Prostate gland (tissue), 2 donors: ENCODE measurements around the gene FOXB1. TPM values are rescaled to one million over a fixed set of nuclear protein-coding genes. Genes with fewer than 3 reads are reported as not detected.

Experiments used
- DNase-seq: peaks from one replicate; pipeline ENCODE4 v3.0.0-alpha.2; 2019; ENCODE audit warnings: low spot score
- H3K27ac ChIP-seq, 2 donors: fragments of 200-600 bp; sonication (generic); 2 replicates each; pipeline ENCODE4 v1.5.1; 2017 to 2019
- H3K27me3 ChIP-seq: fragments of 200-600 bp; sonication (generic); replicated peaks from 2 replicates; pipeline ENCODE4 v1.5.1; 2019; ENCODE audit not compliant: insufficient read depth
- H3K36me3 ChIP-seq, 2 donors: fragments of 200-600 bp; sonication (generic); 1 replicate in 1 of 2; 2 replicates in 1 of 2; pipeline versions ENCODE4 v1.5.1 to v1.8.1; 2017 to 2019
- H3K4me1 ChIP-seq: fragments of 200-600 bp; sonication (generic); replicated peaks from 2 replicates; pipeline ENCODE4 v1.5.1; 2019
- H3K4me3 ChIP-seq, 2 donors: fragments of 200-600 bp; sonication (generic); 2 replicates each; pipeline ENCODE4 v1.5.1; 2017 to 2019
- H3K9me3 ChIP-seq: fragments of 200-600 bp; sonication (generic); 2 replicates; pipeline ENCODE4 v1.5.1; 2017
- CTCF ChIP-seq, 4 experiments: fragments of 200-600 bp in 2 of 4; fragments of 450-650 bp in 2 of 4; sonication (generic) in 2 of 4; IDR thresholded peaks; 1 replicate in 3 of 4; 2 replicates in 1 of 4; pipeline ENCODE4 v1.5.1; 2016 to 2019; ENCODE audit warnings: antibody characterized with exemption in 4 of 4, mild to moderate bottlenecking in 2 of 4, moderate library complexity in 2 of 4
- POLR2A ChIP-seq: fragments of 450-650 bp; IDR thresholded peaks from one replicate; pipeline ENCODE4 v1.6.1; 2016; ENCODE audit warnings: antibody characterized with exemption, mild to moderate bottlenecking
- POLR2AphosphoS5 ChIP-seq: sonication (generic); formaldehyde crosslinking; IDR thresholded peaks from one replicate; pipeline ENCODE4 v1.6.1; 2017; ENCODE audit warnings: antibody characterized with exemption
- WGBS: methylation state at CpG from one replicate; pipeline ENCODE4 v1.1.5; 2018; 5-methylcytosine and 5-hydroxymethylcytosine counted together
- intact Hi-C: fragments of 100-400 bp; cut with DNase I; formaldehyde crosslinking; loops from one replicate; pipeline ENCODE4 v1.14.2; 2022
- total RNA-seq, 2 donors: library from RNA; depleted of rRNA; stranded (reverse); fragments of >200 nt; gene quantifications; one replicate each; pipeline ENCODE4 v1.1.0, GENCODE V29; 2016

FOXB1 gene
- total RNA-seq = not detected

GRCh38 chr15:60004009-60004845 is at the start of gene FOXB1:
Gene FOXB1 (plus strand): TSS chr15:60004311. CDS start chr15:60004964, 653 bp downstream.
- Histone ChIP-seq H3K9me3 (no peaks in the 10 kb centered on the region), H3K4me1 (peaks cover 12% of the 10 kb centered on the region), H3K27me3 (peaks cover 56% of the 10 kb centered on the region), H3K36me3 (no peaks in the 10 kb centered on the region), H3K27ac (no peak within 1 kb of the TSS), H3K4me3 (no peak within 1 kb of the TSS)
- no peak for TF ChIP-seq POLR2A
- WGBS = 4% methylated on average over 42 of the region's 84 CpGs
- intact Hi-C loops = no loop called here
- no peak for DNase-seq

GRCh38 chr15:59958288-59958687 is 45.8 kb upstream of the FOXB1 start:
- no peak overlapping the region for H3K27ac ChIP-seq
- H3K27me3 ChIP-seq = no peaks in the 10 kb centered on the region
- intact Hi-C loops = no loop called here
- no peaks in the 10 kb centered on the region for H3K36me3 ChIP-seq
- no peaks in the 10 kb centered on the region for H3K9me3 ChIP-seq
- no peak overlapping the region for H3K4me3 ChIP-seq
- DNase-seq = no peak
- TF ChIP-seq POLR2A (no peak), POLR2AphosphoS5 (no peak), CTCF (IDR thresholded peaks at IDR 0.05) (no peak)
- no peaks in the 10 kb centered on the region for H3K4me1 ChIP-seq

- no peaks in the 10 kb centered on the region for H3K36me3 ChIP-seq
- DNase-seq = no peak
- no peak for TF ChIP-seq POLR2AphosphoS5
- no peak for TF ChIP-seq POLR2A
- no peak for TF ChIP-seq CTCF (IDR thresholded peaks at IDR 0.05)
- H3K27me3 ChIP-seq = no peaks in the 10 kb centered on the region
- H3K4me3 ChIP-seq = no peak overlapping the region
- H3K27ac ChIP-seq = no peak overlapping the region
- H3K9me3 ChIP-seq = no peaks in the 10 kb centered on the region
- intact Hi-C loops = no loop called here
- H3K4me1 ChIP-seq = no peaks in the 10 kb centered on the region
Measured at GRCh38 chr15:59960318-59960717, 43.8 kb upstream of the FOXB1 start.

- no peak overlapping the region for H3K4me3 ChIP-seq
- H3K36me3 ChIP-seq = no peaks in the 10 kb centered on the region
- no peak for DNase-seq
- H3K27ac ChIP-seq = no peak overlapping the region
- H3K4me1 ChIP-seq = no peaks in the 10 kb centered on the region
- H3K9me3 ChIP-seq = no peaks in the 10 kb centered on the region
- H3K27me3 ChIP-seq = no peaks in the 10 kb centered on the region
- intact Hi-C loops = no loop called here
- no peak for TF ChIP-seq CTCF (IDR thresholded peaks at IDR 0.05)
- TF ChIP-seq POLR2AphosphoS5 = no peak
- TF ChIP-seq POLR2A = no peak
- 100% methylated on average over 1 of the region's 1 CpG for WGBS
Measured at GRCh38 chr15:59963322-59963721, 40.8 kb upstream of the FOXB1 start.

GRCh38 chr15:59963925-59964324 is 40.2 kb upstream of the FOXB1 start:
- Histone ChIP-seq H3K36me3 (no peaks in the 10 kb centered on the region), H3K27ac (no peak overlapping the region), H3K9me3 (no peaks in the 10 kb centered on the region), H3K27me3 (no peaks in the 10 kb centered on the region), H3K4me1 (no peaks in the 10 kb centered on the region), H3K4me3 (no peak overlapping the region)
- TF ChIP-seq CTCF (IDR thresholded peaks at IDR 0.05) = no peak
- TF ChIP-seq POLR2AphosphoS5 = no peak
- TF ChIP-seq POLR2A = no peak
- DNase-seq = no peak
- intact Hi-C loops = no loop called here
